ENCODE results near the gene AGPAT2. TPM values are rescaled to one million over a fixed set of nuclear protein-coding genes. Genes with fewer than 3 reads are reported as not detected.

Gene AGPAT2
- total RNA-seq, 1 donor from 2014 or later: 106 TPM

DNA sequence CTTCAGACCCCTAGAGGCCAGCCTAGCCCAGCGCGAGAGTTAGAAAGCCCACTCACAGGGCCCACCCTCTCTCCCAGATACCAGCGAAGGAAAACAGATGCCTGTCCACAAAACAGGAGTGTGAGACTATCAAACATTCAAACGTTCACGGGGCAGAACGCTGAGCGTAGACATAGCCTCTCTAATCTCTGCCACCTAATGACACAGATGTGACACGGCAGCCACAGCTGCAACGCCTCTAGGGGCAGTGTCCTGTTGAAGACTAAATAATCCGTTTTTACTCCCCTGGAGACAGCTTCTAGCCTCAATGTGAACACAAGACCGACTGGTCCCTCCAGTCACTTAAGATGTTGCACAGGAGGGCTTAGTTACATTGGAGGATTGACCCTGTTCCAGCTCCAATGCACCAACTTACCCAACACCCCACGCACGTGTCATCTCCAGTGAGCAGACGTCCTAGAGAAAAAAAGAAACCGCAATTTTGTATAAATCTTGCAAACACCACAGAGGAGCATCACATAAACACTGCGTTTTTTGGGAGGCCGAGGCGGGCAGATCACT lies 39.5 kb upstream of the AGPAT2 start:
- no peak for DNase-seq
- no peak for ATAC-seq
- peak overlapping the region; percentile 93 for H3K4me3 ChIP-seq
- peaks cover 62% of the 10 kb centered on the region for H3K4me1 ChIP-seq
- peak; percentile 43 for TF ChIP-seq CTCF (IDR thresholded peaks at IDR 0.05)
- H3K36me3 ChIP-seq: peaks cover 51% of the 10 kb centered on the region
- intact Hi-C loops (cut with DNase I): no loop called here
- peak overlapping the region; percentile 24 for H3K27ac ChIP-seq
- no peaks in the 10 kb centered on the region for H3K9me3 ChIP-seq
- H3K27me3 ChIP-seq (ENCODE audit: low read depth): no peaks in the 10 kb centered on the region

- H3K36me3 ChIP-seq: peaks cover 57% of the 10 kb centered on the region
- DNase-seq: no peak
- no peak for ATAC-seq
- peak overlapping the region; percentile 93 for H3K4me3 ChIP-seq
- no peaks in the 10 kb centered on the region for H3K9me3 ChIP-seq
- no peaks in the 10 kb centered on the region for H3K27me3 ChIP-seq (ENCODE audit: low read depth)
- peak overlapping the region; percentile 24 for H3K27ac ChIP-seq
- no peak for TF ChIP-seq CTCF (IDR thresholded peaks at IDR 0.05)
- peaks cover 68% of the 10 kb centered on the region for H3K4me1 ChIP-seq
- intact Hi-C loops (cut with DNase I): no loop called here
Observed at GRCh38 chr9:136726118-136726517, 38.9 kb upstream of the AGPAT2 start.

GRCh38 chr9:136725612-136726011 lies 38.4 kb upstream of the AGPAT2 start:
- H3K27ac ChIP-seq: peak overlapping the region; percentile 24
- no peaks in the 10 kb centered on the region for H3K9me3 ChIP-seq
- intact Hi-C loops (cut with DNase I): no loop called here
- ATAC-seq: no peak
- peaks cover 73% of the 10 kb centered on the region for H3K4me1 ChIP-seq
- H3K36me3 ChIP-seq: peaks cover 62% of the 10 kb centered on the region
- TF ChIP-seq CTCF (IDR thresholded peaks at IDR 0.05): no peak
- no peak for DNase-seq
- peak overlapping the region; percentile 93 for H3K4me3 ChIP-seq
- H3K27me3 ChIP-seq (ENCODE audit: low read depth): no peaks in the 10 kb centered on the region

DNA sequence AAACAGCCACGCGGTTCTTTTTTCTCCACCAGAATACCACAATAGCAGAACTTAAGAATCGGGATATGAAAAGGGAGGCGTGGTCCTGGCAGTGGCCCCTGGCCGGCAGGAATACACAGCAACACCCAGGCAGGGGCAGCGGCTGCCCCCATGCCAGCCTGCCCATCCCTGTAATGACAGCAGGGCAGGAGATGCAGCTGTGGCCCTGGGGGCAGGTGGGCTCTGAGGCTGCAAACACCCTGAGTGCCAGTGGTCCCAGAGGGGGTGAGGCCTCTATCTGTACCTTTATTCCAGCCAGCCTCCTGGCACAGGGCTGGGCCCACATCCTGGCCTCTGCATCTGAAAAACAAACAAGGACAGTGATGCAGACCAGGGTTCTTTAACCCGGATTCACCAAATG lies 37.5 kb upstream of the AGPAT2 start:
- no peak for DNase-seq
- peaks cover 63% of the 10 kb centered on the region for H3K36me3 ChIP-seq
- H3K27ac ChIP-seq: no peak overlapping the region
- no peak for TF ChIP-seq CTCF (IDR thresholded peaks at IDR 0.05)
- intact Hi-C loops (cut with DNase I): no loop called here
- H3K4me3 ChIP-seq: no peak overlapping the region
- peaks cover 79% of the 10 kb centered on the region for H3K4me1 ChIP-seq
- H3K27me3 ChIP-seq (ENCODE audit: low read depth): no peaks in the 10 kb centered on the region
- no peaks in the 10 kb centered on the region for H3K9me3 ChIP-seq
- no peak for ATAC-seq

- peaks cover 82% of the 10 kb centered on the region for H3K4me1 ChIP-seq
- ATAC-seq (no peak), DNase-seq (no peak)
- H3K27ac ChIP-seq: no peak overlapping the region
- intact Hi-C loops (cut with DNase I): no loop called here
- no peak for TF ChIP-seq CTCF (IDR thresholded peaks at IDR 0.05)
- no peak overlapping the region for H3K4me3 ChIP-seq
- no peaks in the 10 kb centered on the region for H3K27me3 ChIP-seq (ENCODE audit: low read depth)
- no peaks in the 10 kb centered on the region for H3K9me3 ChIP-seq
- H3K36me3 ChIP-seq: peaks cover 63% of the 10 kb centered on the region
Observed at GRCh38 chr9:136723989-136724388, 36.7 kb upstream of the AGPAT2 start.

Measured in lower lobe of right lung (tissue), 2 donors.